GM21723 (cell line): ENCODE measurements around the gene DOP1A.

ENCODE experiments used
- ATAC-seq: cut with Tn5 transposase; IDR thresholded peaks from one replicate; pipeline ENCODE4 v1.9.1; 2021; ENCODE audit warnings: mild to moderate bottlenecking, moderate library complexity; ENCODE audit not compliant: unreplicated experiment

DOP1A gene

GRCh38 chr6:83071023-83071422 lies 3.6 kb downstream of the DOP1A start:
- peak; percentile 61 for ATAC-seq

- no peak for ATAC-seq
These were observed 4.2 kb downstream of the DOP1A start for GRCh38 chr6:83071707-83072106.

- ATAC-seq: no peak
These were observed 5.3 kb downstream of the DOP1A start for GRCh38 chr6:83072726-83073125.

DNA sequence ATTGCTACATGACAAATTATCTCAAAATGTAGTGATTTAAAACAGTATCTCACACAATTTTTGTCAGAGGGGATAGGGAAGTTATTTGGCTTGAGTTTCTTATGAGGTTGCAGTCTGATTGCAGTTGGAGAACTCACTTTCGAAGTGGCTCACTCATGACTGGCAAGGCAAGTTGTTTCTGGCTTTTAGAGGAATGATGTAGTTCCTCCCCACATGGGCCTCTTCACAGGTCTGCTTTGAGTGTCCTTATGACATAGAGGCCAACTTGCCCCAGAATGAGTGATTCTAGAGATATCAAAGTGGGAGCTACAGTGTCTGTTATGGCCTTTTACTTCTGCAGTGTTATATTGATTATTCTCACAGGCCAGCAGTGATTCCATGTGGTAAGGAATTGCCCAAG lies 6.1 kb downstream of the DOP1A start:
- no peak for ATAC-seq

- no peak for ATAC-seq
These were observed 16.0 kb downstream of the DOP1A start for GRCh38 chr6:83083476-83083875.

GRCh38 chr6:83086751-83087150 lies 19.3 kb downstream of the DOP1A start:
- peak; percentile 99 for ATAC-seq

- ATAC-seq: no peak
These were observed 25.4 kb downstream of the DOP1A start for GRCh38 chr6:83092756-83093399.

GRCh38 chr6:83096791-83097190 lies 29.3 kb downstream of the DOP1A start:
- no peak for ATAC-seq

DNA sequence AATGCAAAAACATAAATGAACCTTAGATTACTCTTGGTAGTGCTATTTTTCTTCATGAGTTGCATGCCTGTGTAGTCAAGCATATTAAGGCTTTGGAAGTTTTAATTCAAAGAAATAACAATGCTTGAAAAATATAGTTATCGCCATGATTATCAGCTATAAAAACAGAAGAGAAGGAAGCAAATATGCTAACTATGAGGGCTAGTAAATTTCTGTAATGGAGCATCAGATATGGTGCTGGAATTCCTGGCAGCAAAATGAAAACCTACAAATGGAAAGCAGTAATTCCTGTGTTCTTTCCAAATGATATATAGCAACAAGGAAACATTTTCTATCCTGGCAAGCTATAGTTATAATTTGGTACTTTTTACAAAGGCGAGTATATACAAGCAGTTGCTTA lies 29.7 kb downstream of the DOP1A start:
- no peak for ATAC-seq

GRCh38 chr6:83097675-83098074 lies 30.2 kb downstream of the DOP1A start:
- no peak for ATAC-seq

DNA sequence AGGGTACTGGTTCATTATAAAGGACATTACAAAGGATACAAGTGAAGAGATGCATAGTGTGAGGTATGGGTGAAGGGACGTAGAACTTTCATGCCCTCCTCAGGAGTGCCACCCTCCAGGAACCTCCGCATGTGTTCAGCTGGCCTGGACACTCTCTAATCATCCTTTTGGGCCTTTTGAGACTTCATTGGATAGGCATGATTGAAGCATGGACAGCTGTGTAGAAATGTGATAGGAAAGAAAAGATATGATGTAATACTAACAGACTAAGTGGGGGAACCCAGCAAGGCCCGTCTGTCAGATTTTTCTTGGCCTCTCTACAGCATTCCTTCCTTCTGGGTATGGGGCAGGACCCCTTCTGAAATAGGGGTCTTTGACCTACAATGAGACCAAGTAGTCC lies 31.1 kb downstream of the DOP1A start:
- no peak for ATAC-seq

GRCh38 chr6:83108378-83108777 lies 40.9 kb downstream of the DOP1A start:
- ATAC-seq: no peak

- no peak for ATAC-seq
These were observed 45.8 kb downstream of the DOP1A start for GRCh38 chr6:83113258-83113657.

DNA sequence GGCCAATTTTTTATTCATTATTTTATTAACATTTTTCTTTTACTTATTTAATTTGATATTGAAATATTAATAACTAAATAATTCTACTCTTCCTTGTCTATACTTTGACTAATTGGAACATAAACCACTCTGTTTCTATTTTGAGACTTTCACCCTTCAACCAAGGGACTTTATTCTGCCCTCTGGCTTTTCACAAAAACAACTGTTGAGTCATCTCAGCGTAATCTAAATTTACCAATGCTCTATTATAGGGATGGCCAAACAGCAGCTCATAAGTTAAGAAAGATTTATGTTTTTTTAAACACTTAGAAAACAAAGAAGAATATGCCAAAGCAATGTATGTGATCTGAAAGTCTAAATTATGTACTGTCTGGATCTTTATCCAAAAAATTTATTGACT lies 46.7 kb downstream of the DOP1A start:
- no peak for ATAC-seq

DNA sequence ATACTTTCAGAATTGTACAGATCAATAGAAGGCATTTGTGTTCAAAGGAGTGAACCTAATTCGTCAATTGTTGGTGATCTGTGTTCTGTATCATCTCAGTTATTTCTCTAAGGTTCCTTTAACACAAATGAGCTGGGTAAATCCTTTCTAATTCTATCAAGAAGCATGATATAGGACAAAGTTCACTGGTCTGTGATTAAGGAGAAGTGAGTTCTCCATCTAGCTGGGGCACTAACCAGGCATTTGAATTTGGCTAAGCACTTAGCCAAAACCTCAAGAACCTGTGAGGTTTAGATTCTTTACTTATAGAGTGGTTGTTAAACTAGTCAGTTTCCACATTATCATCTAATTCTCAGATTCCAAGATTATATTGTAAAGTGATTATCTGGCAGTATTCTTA lies 50.3 kb downstream of the DOP1A start:
- no peak for ATAC-seq

DNA sequence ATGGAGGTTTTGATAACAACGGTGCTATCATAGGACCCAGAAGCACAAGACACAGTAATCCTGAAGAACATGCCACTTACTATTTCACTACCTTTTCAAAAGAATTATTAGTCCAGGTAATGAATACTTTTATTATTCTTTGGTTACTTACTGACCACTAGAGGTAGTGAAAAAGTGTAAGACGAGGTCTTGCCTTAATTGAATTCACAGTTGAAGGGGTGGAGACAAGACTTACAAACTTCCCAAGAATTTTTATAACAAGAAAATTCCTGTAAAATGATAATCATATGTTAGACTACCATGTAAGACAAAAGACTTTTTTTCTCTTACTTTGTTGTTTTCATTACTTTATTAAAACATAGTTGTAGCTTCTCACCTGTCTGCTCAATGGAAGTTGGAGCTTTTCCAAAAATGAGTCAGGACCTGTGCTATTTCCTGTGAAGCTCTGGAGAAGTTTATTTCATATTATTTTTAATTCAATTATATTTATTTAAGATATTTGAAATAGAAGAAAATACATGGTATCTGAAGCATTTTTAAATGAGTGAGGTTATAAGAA lies 52.4 kb downstream of the DOP1A start:
- ATAC-seq: no peak

DNA sequence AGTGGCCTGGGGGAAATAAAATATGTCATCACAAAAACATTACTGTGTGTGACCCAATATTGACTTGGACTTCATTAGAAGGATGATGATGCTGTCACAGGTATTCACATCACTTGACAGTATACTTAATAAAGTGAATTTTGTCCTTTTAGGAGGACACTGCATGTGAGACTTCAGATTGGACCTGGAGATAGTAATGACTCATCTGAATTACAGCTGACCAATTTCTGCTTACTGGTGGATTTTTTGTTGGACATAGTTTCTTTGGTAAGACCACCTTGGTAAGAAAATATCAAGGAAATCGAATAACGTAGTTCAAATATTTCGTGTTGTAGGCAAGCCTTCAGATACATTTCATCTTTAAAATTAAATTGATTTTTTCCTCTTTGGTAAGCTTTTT lies 57.1 kb downstream of the DOP1A start:
- no peak for ATAC-seq

- ATAC-seq: no peak
These were observed 58.0 kb downstream of the DOP1A start for GRCh38 chr6:83125425-83125824.

- no peak for ATAC-seq
These were observed 58.8 kb downstream of the DOP1A start for GRCh38 chr6:83126223-83126622.

DNA sequence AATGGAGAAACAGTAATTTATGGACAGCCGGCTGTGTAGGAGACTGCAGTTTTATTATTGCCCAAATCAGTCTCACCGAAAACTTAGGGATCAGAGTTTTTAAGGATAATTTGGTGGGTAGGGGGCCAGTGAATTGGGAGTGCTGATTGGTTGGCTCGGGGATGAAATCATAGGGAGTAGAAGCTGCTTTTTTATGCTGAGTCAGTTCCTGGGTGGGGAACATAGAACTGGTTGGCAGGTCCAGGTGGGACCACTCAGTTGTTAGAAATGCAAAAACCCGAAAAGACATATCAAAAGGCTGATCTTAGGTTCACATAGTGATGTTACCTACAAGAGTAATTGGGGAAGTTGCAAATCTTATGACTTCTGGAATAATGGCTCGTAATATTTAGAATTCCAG lies 59.3 kb downstream of the DOP1A start:
- no peak for ATAC-seq

DNA sequence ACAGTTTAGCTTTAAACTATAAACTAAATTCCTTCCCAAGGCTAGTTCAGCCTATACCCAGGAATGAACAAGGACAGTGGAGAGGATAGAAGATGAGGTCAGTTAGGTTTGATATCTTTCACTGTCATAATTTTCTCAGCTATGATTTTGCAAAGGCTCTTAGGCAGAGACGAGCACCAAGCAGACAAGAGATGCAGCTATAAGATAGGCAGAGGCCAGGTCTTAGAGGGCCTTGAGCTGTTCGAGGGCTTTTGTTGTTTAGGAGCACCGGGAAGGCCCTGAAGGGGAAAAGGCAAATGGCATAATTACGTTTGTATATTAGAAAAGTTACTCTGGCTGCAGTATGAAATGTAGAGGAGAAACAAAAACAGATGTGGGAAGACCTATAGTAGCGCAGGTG lies 59.8 kb downstream of the DOP1A start:
- no peak for ATAC-seq

GRCh38 chr6:83127976-83128375 lies 60.5 kb downstream of the DOP1A start:
- no peak for ATAC-seq

DNA sequence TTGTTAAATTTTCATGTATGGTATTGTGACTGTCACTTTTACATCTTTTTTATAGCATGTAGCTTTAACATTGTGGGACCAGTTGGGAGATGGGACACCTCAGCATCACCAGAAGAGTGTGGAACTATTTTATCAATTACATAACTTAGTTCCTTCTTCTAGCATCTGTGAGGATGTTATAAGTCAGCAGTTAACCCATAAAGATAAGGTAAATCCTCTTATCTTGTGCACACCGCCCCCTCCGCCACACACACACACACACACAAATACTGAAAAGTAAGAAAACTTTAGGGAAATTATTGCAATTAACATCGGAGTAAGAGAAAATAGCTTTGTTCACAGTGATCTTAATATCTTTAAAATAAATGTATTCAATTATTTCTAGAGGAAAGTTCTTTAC lies 64.7 kb downstream of the DOP1A start:
- ATAC-seq: no peak
